CD4-positive, alpha-beta T cell treated with Interleukin-21 for 1 hour (primary cell): ENCODE results near the gene IRF5.
"Not testable (repeated sequence)": the region's sequence is repeated elsewhere in the genome, so short reads cannot be mapped to it uniquely, and the experiment has no call there.

ENCODE experiments used
- DNase-seq: peaks from one replicate; pipeline ENCODE4 v3.0.0-alpha.2; 2020

IRF5 gene

GRCh38 chr7:128906766-128907559 lies 30.8 kb upstream of the IRF5 start:
- DNase-seq, result no peak

- no peak for DNase-seq
Measured at GRCh38 chr7:128908750-128909624, 28.7 kb upstream of the IRF5 start.

- DNase-seq, result no peak
Measured at GRCh38 chr7:128909625-128910568, 27.8 kb upstream of the IRF5 start.

- no peak for DNase-seq
Measured at GRCh38 chr7:128910569-128910945, 27.2 kb upstream of the IRF5 start, which contains the start of gene KCP. Gene KCP (minus strand): TSS chr7:128910709. CDS start chr7:128910676, 33 bp downstream.

- DNase-seq, result no peak
Measured at GRCh38 chr7:128911423-128912031, 26.2 kb upstream of the IRF5 start.

GRCh38 chr7:128912281-128912680 lies 25.4 kb upstream of the IRF5 start:
- no peak for DNase-seq

GRCh38 chr7:128912709-128913495 lies 24.8 kb upstream of the IRF5 start:
- DNase-seq, result not testable (repeated sequence)

GRCh38 chr7:128913870-128914565 lies 23.7 kb upstream of the IRF5 start:
- no peak for DNase-seq

- DNase-seq, result no peak
Measured at GRCh38 chr7:128914566-128915151, 23.1 kb upstream of the IRF5 start.

GRCh38 chr7:128915271-128915819 lies 22.4 kb upstream of the IRF5 start:
- no peak for DNase-seq

GRCh38 chr7:128915841-128916642 lies 21.7 kb upstream of the IRF5 start:
- DNase-seq, result no peak

GRCh38 chr7:128916643-128916915 lies 21.1 kb upstream of the IRF5 start:
- DNase-seq, result no peak

GRCh38 chr7:128917122-128917521 lies 20.6 kb upstream of the IRF5 start:
- DNase-seq, result no peak

GRCh38 chr7:128918016-128918665 lies 19.6 kb upstream of the IRF5 start:
- DNase-seq, result no peak

- DNase-seq, result no peak
Measured at GRCh38 chr7:128919241-128919640, 18.5 kb upstream of the IRF5 start.

- no peak for DNase-seq
Measured at GRCh38 chr7:128919881-128920799, 17.6 kb upstream of the IRF5 start.

- no peak for DNase-seq
Measured at GRCh38 chr7:128920913-128921582, 16.7 kb upstream of the IRF5 start.
